Measurements from ENCODE around the gene CSF1. TPM values are rescaled to one million over a fixed set of nuclear protein-coding genes. Genes with fewer than 3 reads are reported as not detected.

The CSF1 gene
- total RNA-seq, 1 donor from 2014 or later, result 252 TPM

DNA sequence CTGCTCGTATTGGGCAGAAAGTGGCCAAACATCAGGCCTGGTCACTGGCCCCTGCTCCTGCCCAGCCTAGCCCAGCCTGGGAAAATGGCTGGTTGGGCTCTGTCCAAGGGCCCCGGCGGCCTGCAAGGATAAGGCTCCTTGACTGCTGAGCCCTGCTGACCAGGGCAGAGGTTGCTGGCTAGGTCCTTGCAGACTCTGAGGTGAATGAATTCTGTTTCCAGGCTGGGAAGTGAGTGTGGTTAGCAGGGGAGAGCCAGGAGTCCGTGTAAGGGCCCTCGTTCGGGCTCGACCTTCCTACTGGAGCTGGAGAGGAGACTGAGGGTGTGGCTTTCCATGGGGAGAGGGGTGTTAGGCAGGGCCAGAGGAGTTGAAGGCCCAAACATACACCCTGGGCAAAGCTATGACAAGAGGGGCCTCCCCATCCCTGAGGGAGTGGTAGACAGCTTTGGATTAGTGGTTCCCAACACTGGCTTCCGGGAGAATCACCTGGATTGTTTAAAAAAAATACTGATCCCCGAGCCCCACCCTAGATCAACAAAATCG, 20.6 kb downstream of the CSF1 start:
- intact Hi-C loops (cut with micrococcal nuclease), result no loop called here
- Mint-ChIP-seq H3K4me1 (ENCODE audit: low read depth) (peaks cover 7% of the 10 kb centered on the region), H3K36me3 (ENCODE audit: low read depth) (peaks cover 43% of the 10 kb centered on the region), H3K27me3 (ENCODE audit: low read depth) (no peaks in the 10 kb centered on the region), H3K9me3 (no peaks in the 10 kb centered on the region), H3K27ac (peak overlapping the region; percentile 11), H3K4me3 (ENCODE audit: low read depth) (no peak overlapping the region)
- DNase-seq (ENCODE audit: low spot score), result no peak

DNA sequence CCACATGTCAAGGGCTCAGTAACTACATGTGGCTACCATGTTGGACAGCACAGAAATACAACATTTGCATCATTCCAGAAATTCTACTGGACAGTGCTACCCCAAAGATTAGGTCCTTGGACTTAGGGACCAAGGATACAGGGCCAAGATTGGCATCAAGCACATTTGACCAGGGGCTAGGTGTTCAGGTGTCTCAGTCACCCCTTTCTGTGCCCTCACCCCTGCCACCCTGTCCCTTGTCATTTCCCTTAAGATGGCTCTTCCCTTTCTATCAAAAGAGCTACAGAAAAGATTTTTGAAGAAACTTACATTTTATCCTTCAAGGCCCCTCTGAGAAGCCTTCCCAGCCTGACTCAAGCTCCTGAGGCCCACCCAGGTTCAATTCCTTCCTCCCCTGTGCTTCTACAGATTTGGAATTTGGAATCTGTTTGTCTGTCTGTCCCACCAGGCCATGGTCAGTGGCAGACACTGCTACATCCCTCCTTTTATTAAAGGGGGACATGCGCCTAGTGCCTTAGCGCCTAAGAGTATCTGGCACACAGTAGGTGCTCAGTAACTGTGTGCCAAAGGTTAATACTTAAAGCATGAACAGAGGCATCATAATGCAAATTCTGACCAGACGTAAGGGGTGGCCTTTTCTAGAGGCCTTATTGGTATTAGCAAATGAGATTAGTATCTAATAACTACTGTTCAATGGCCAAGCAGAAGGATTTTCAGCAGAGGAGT, 21.4 kb downstream of the CSF1 start:
- H3K36me3 Mint-ChIP-seq (ENCODE audit: low read depth), result peaks cover 39% of the 10 kb centered on the region
- DNase-seq (ENCODE audit: low spot score), result no peak
- intact Hi-C loops (cut with micrococcal nuclease), result no loop called here
- H3K4me1 Mint-ChIP-seq (ENCODE audit: low read depth), result peaks cover 7% of the 10 kb centered on the region
- H3K9me3 Mint-ChIP-seq, result peaks cover 6% of the 10 kb centered on the region
- H3K27me3 Mint-ChIP-seq (ENCODE audit: low read depth), result peaks cover 3% of the 10 kb centered on the region
- peak overlapping the region; percentile 35 for H3K27ac Mint-ChIP-seq
- no peak overlapping the region for H3K4me3 Mint-ChIP-seq (ENCODE audit: low read depth)

DNA sequence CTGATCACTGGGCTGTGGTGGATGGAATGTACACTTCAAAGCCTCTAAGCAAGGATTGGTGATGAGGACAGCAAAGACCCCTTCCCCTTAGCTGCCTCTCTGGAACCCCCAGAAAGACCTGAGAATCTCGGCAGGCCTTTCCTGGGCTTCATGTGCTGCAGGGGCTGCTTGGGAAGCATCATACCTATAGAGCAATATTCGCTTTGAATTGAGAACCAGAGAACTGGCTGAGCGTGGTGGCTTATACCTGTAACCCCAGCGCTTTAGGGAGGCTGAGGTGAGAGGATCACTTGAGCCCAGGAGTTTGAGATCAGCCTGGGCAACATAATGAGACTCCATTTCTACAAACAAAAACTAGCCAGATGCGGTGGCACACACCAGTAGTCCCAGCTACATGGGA, 22.0 kb downstream of the CSF1 start:
- Mint-ChIP-seq H3K4me1 (ENCODE audit: low read depth) (peaks cover 7% of the 10 kb centered on the region), H3K36me3 (ENCODE audit: low read depth) (peaks cover 33% of the 10 kb centered on the region), H3K9me3 (peaks cover 12% of the 10 kb centered on the region), H3K27me3 (ENCODE audit: low read depth) (peaks cover 3% of the 10 kb centered on the region), H3K4me3 (ENCODE audit: low read depth) (no peak overlapping the region), H3K27ac (peak overlapping the region; percentile 51)
- intact Hi-C loops (cut with micrococcal nuclease), result no loop called here
- DNase-seq (ENCODE audit: low spot score), result no peak

DNA sequence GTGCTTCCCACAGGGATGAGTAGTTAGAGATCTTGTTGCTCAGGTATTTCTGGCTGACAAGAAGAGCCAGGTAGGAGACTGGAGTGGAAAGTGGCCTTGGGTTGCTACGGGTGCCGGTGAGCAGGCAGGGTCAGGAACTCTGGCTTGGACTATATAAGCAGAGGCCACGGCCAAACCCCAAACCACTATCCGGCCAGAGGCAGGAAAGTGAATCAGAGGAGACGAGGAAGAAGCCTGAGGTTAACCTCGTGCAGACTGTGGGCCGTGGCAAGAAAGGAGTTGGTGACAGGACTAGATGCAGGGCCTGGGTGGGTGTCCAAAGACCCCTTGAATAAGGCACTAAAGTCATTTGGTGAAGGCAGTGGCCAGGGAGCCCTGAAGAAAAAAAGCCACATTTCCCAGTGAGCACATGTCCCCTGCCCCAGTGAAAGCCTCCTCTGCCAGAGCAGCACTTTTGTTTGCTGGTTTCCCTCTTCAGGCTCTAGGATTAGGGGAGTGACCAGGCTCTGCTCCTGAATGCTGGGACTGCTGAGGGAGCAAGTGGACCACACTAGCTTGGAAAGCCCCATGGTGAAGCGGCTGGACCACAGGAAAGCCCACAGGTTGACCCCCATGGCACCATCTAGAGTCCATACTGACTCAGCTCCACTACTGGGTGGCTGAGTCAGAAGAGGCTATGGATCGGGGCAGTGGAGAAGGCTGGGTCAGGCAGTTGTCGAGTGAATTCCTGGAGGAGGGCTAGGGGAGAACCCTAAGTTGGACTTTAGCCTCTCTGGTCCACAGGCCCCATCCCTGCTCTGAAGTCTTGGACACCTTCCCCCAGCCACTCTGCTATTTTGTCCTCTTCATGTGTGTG, 23.4 kb downstream of the CSF1 start:
- Mint-ChIP-seq H3K36me3 (ENCODE audit: low read depth) (peaks cover 19% of the 10 kb centered on the region), H3K4me3 (ENCODE audit: low read depth) (no peak overlapping the region), H3K27ac (peak overlapping the region; percentile 75), H3K4me1 (ENCODE audit: low read depth) (peaks cover 7% of the 10 kb centered on the region), H3K9me3 (peaks cover 17% of the 10 kb centered on the region), H3K27me3 (ENCODE audit: low read depth) (peaks cover 3% of the 10 kb centered on the region)
- no peak for DNase-seq (ENCODE audit: low spot score)
- intact Hi-C loops (cut with micrococcal nuclease), result no loop called here

DNA sequence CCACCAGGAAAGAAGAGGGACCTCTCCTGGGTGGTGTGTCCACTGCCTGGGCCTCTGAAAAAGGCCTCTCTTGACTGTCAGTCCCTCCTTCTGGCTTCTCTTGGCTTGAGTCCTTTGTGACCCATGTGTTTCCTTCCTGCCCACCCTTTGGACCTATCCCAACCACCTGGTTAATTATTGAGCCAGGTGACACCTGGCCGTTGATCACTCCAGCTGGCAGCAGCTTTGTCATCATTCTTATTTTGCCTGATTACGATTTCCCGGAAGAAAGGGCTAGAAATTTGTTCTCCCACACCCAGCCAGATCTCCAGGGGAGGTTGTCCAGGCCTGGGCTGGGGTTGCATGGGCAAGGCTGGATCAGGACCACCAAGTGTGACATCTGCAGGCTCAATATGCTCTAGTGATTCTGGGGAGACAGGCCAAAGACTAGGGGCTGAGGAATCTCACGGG, 24.8 kb downstream of the CSF1 start:
- H3K27ac Mint-ChIP-seq, result no peak overlapping the region
- no peak overlapping the region for H3K4me3 Mint-ChIP-seq (ENCODE audit: low read depth)
- H3K9me3 Mint-ChIP-seq, result peaks cover 22% of the 10 kb centered on the region
- peaks cover 6% of the 10 kb centered on the region for H3K36me3 Mint-ChIP-seq (ENCODE audit: low read depth)
- H3K27me3 Mint-ChIP-seq (ENCODE audit: low read depth), result peaks cover 3% of the 10 kb centered on the region
- DNase-seq (ENCODE audit: low spot score), result no peak
- intact Hi-C loops (cut with micrococcal nuclease), result no loop called here
- H3K4me1 Mint-ChIP-seq (ENCODE audit: low read depth), result peaks cover 7% of the 10 kb centered on the region

DNA sequence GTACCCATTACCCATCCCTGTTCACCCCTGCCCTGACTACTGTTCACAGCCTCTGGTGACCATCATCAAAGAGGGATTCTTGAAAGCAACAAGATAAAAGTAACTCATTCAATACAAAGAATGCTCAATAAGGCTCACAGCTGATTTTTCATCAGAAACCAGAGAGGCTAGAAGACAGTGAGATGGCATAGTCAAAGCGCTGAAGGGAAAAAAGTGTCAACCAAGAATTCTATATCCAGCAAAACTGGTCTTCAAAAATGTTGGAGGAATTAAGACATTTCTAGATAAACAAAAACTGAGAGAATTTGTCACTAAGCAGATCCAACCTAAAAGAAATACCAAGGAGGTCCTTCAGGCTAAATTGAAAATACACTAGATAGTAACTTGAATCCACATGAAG, 27.1 kb downstream of the CSF1 start:
- Mint-ChIP-seq H3K9me3 (peaks cover 22% of the 10 kb centered on the region), H3K4me3 (ENCODE audit: low read depth) (no peak overlapping the region), H3K4me1 (ENCODE audit: low read depth) (peaks cover 7% of the 10 kb centered on the region), H3K27ac (no peak overlapping the region), H3K27me3 (ENCODE audit: low read depth) (peaks cover 4% of the 10 kb centered on the region), H3K36me3 (ENCODE audit: low read depth) (peaks cover 4% of the 10 kb centered on the region)
- no peak for DNase-seq (ENCODE audit: low spot score)
- intact Hi-C loops (cut with micrococcal nuclease), result no loop called here

DNA sequence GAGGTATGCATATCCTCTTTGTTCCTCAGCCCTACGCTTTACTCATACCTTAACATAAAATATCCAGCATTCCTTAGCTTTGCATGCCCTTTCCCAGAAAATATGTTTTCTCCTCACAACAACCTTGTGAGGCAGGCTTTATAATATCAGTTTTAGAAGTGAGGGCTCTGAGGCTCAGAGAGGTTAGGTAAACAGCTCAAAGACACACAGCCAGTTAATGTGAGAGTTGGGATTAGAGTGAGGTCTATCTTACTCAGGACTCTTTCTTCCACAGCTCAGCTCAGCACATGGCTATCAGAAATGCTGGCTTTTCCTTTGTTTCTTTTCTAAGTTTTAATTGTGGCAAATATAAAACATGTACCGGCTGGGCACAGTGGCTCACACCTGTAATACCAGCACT, 27.9 kb downstream of the CSF1 start:
- Mint-ChIP-seq H3K36me3 (ENCODE audit: low read depth) (peaks cover 4% of the 10 kb centered on the region), H3K9me3 (peaks cover 22% of the 10 kb centered on the region), H3K27ac (no peak overlapping the region), H3K4me3 (ENCODE audit: low read depth) (no peak overlapping the region), H3K4me1 (ENCODE audit: low read depth) (peaks cover 5% of the 10 kb centered on the region), H3K27me3 (ENCODE audit: low read depth) (peaks cover 8% of the 10 kb centered on the region)
- intact Hi-C loops (cut with micrococcal nuclease), result no loop called here
- no peak for DNase-seq (ENCODE audit: low spot score)

DNA sequence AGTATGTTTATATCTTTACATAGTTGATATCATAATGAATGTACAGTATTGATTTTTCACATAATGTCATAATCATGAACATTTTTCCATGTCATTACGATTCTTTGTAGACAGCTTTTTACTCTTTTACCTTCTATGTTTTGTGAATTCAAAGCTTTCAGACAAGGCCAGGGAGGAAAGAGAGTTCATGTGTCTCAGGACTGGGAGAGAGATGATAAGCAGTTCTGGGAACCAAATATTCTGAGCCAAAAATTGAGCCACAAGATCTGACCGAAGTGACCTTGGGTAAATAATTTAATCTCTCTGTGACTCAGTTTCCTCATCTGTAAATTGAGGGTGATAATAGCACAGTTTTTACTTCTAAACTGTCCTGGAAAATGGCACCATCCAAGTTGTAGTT, 31.8 kb downstream of the CSF1 start:
- H3K9me3 Mint-ChIP-seq, result peaks cover 13% of the 10 kb centered on the region
- H3K4me1 Mint-ChIP-seq (ENCODE audit: low read depth), result peaks cover 4% of the 10 kb centered on the region
- no peak overlapping the region for H3K27ac Mint-ChIP-seq
- DNase-seq (ENCODE audit: low spot score), result no peak
- H3K4me3 Mint-ChIP-seq (ENCODE audit: low read depth), result no peak overlapping the region
- H3K27me3 Mint-ChIP-seq (ENCODE audit: low read depth), result peaks cover 7% of the 10 kb centered on the region
- intact Hi-C loops (cut with micrococcal nuclease), result no loop called here
- no peaks in the 10 kb centered on the region for H3K36me3 Mint-ChIP-seq (ENCODE audit: low read depth)

DNA sequence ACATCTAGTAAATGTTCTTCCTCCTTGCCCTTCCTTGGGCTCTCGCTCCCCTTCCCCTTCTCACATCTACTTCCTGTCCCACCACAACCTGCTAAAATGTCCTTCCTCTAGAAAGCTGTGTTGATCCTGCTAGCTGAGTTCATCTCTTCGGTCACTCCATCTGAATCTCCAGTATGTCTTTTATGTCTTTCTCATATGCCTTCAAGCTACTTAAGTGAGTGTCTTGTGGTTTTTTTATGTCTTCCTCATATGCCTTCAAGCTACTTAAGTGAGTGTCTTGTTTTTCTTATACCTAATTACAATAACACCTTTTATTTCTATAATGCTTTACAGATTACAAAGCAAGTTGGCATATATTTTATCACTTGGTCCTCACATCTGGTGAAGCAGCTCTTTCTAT, 33.9 kb downstream of the CSF1 start:
- H3K4me3 Mint-ChIP-seq (ENCODE audit: low read depth), result no peak overlapping the region
- intact Hi-C loops (cut with micrococcal nuclease), result no loop called here
- no peak overlapping the region for H3K27ac Mint-ChIP-seq
- peaks cover 1% of the 10 kb centered on the region for H3K9me3 Mint-ChIP-seq
- H3K36me3 Mint-ChIP-seq (ENCODE audit: low read depth), result no peaks in the 10 kb centered on the region
- peaks cover 7% of the 10 kb centered on the region for H3K4me1 Mint-ChIP-seq (ENCODE audit: low read depth)
- no peak for DNase-seq (ENCODE audit: low spot score)
- peaks cover 11% of the 10 kb centered on the region for H3K27me3 Mint-ChIP-seq (ENCODE audit: low read depth)

DNA sequence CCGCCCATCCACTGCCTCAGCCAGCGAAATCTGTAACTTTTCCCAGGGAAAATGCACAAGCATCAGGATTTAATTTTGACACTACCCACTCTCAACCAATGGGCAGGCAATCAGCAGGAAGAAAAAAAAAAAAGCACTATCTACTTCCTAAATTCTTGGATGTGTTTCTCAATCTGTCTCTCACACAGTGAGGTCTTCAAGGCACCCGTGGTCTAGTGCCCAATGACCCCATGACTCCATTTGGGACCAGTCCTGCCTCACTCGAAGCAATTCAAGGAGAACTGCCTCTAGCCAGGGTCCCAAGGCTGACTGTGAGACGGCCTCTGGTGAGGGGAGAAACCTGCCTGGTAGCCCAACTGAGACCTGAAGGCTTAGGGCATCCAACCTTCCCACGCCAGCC, 35.9 kb downstream of the CSF1 start:
- Mint-ChIP-seq H3K4me1 (ENCODE audit: low read depth) (peaks cover 7% of the 10 kb centered on the region), H3K27me3 (ENCODE audit: low read depth) (peaks cover 11% of the 10 kb centered on the region), H3K36me3 (ENCODE audit: low read depth) (no peaks in the 10 kb centered on the region), H3K4me3 (ENCODE audit: low read depth) (no peak overlapping the region), H3K9me3 (no peaks in the 10 kb centered on the region), H3K27ac (no peak overlapping the region)
- DNase-seq (ENCODE audit: low spot score), result no peak
- intact Hi-C loops (cut with micrococcal nuclease), result no loop called here

DNA sequence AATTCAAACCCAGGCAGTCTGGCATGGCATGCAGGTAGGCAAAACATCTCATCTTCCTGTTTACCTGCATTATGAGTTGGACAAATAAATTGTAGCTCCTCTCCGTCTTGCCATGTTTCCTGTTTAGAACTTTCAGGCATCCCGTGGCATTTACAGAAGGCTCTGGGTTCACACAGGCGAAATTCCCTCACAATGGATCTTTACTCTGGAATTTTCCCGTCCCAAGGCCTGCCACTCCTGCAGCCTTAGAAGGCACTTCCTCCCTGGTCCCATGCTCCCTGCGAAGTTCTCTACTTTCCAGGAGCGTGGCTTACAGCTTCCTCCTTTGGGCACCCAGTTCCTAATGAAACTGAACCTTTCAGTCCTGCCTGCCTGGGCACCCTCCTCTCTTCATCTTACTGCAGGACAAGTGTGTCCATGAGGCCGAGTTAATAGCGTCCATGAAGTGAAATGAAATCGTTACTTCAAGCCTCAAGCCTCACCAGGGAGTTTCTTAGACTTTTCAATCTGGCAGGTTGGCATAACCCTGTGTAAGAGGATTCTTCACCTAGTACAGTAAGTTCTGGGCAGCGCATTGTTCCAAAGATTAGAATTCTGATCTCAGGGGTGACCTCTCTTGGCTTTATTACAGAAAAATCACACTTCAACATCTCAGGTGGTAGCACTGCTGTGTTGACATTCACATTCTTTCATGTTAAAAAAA, 37.1 kb downstream of the CSF1 start:
- H3K36me3 Mint-ChIP-seq (ENCODE audit: low read depth), result no peaks in the 10 kb centered on the region
- H3K27ac Mint-ChIP-seq, result no peak overlapping the region
- H3K4me3 Mint-ChIP-seq (ENCODE audit: low read depth), result no peak overlapping the region
- peaks cover 10% of the 10 kb centered on the region for H3K27me3 Mint-ChIP-seq (ENCODE audit: low read depth)
- intact Hi-C loops (cut with micrococcal nuclease), result no loop called here
- no peak for DNase-seq (ENCODE audit: low spot score)
- no peaks in the 10 kb centered on the region for H3K9me3 Mint-ChIP-seq
- peaks cover 7% of the 10 kb centered on the region for H3K4me1 Mint-ChIP-seq (ENCODE audit: low read depth)

DNA sequence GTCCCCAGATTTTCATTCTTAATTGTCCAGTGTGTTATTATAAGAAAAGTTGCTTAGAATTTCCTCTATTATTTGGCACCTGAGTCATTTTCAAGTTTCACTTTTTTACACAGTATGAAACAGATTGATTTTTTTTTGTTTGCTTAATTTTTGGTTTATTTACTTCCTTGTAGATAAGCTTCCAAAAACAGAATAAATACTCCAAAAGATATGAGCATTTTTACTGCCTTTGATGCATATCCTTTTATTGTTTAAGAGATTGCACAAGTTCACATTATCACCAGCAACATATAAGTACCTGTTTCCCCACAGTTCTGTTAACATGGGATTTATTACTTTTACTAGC, 37.6 kb downstream of the CSF1 start:
- Mint-ChIP-seq H3K4me3 (ENCODE audit: low read depth) (no peak overlapping the region), H3K36me3 (ENCODE audit: low read depth) (no peaks in the 10 kb centered on the region), H3K27me3 (ENCODE audit: low read depth) (peaks cover 7% of the 10 kb centered on the region), H3K9me3 (no peaks in the 10 kb centered on the region), H3K4me1 (ENCODE audit: low read depth) (peaks cover 7% of the 10 kb centered on the region), H3K27ac (no peak overlapping the region)
- intact Hi-C loops (cut with micrococcal nuclease), result no loop called here
- DNase-seq (ENCODE audit: low spot score), result no peak

All from activated T-helper 2 cell treated with anti-CD3 and anti-CD28 coated beads, Interferon-gamma antibody, Interleukin-2, Interleukin-4, amounts not matched to agents 10 μg/mL and 5 μg/mL and 100 μg/mL, durations not matched to agents 14 hours and 24 hours and 36 hours (primary cell).